ENCODE data around the gene C1orf232. TPM values are rescaled to one million over a fixed set of nuclear protein-coding genes. Genes with fewer than 3 reads are reported as not detected.

C1orf232 gene
- total and polyA plus RNA-seq, 9 of the 15 experiments (the other 6 are each of a cell fraction or from before 2014, with no cell fraction given), result not detected

- TF ChIP-seq RREB1 (CRISPR knock-in tag; IDR thresholded peaks at IDR 0.05) (no peak), NCOA1 (IDR thresholded peaks at IDR 0.05; ENCODE audit: low read depth) (no peak), KLF6 (CRISPR knock-in tag; IDR thresholded peaks at IDR 0.05; ENCODE audit: borderline replicate concordance) (no peak), RBM25 (IDR thresholded peaks at IDR 0.05; ENCODE audit: low read depth, low read length, severe bottlenecking) (peak; percentile 74), ZNF197 (CRISPR knock-in tag; IDR thresholded peaks at IDR 0.05; ENCODE audit: low read depth) (no peak), PBX2 (CRISPR knock-in tag; IDR thresholded peaks at IDR 0.05; ENCODE audit: low read depth) (no peak), PBX2 (tag; conservative IDR thresholded peaks at IDR 0.05; ENCODE audit: low read depth) (no peak), FOXP1 (CRISPR knock-in tag; IDR thresholded peaks at IDR 0.05) (no peak), ZNF384 (IDR thresholded peaks at IDR 0.05; ENCODE audit: low read depth, low read length) (no peak)
Measured at GRCh38 chr1:26187882-26188281, 19.1 kb upstream of the C1orf232 start (continued).
